WTC11 (cell line): ENCODE results near the gene PLLP. TPM values are rescaled to one million over a fixed set of nuclear protein-coding genes. Genes with fewer than 3 reads are reported as not detected.

Experiments used
- ATAC-seq: fragments of 200-7000 bp; cut with Tn5 transposase; 2 replicates; pipeline ENCODE4 v1.10.0; 2021; ENCODE audit warnings: mild to moderate bottlenecking, moderate library complexity
- Bru-seq: library from RNA; stranded (reverse); fragments of 400-500 nt; gene quantifications from one replicate; lab custom pipeline; 2021; lab: Mats Ljungman, UMichigan
- CTCF ChIA-PET: fragments of 300-600 bp; sonication (Branson Sonifier 250); formaldehyde crosslinking; loops from one replicate; lab custom pipeline; 2021; ENCODE audit warnings: antibody characterized with exemption; lab: Charles Lee
- POLR2A ChIA-PET: fragments of 350-600 bp; sonication (Branson Sonifier 250); formaldehyde crosslinking; loops from one replicate; lab custom pipeline; 2021; ENCODE audit warnings: antibody characterized with exemption; lab: Charles Lee
- DNase-seq: peaks from one replicate; pipeline ENCODE4 v3.0.0; 2021; ENCODE audit warnings: low spot score
- H3K27ac Mint-ChIP-seq: 2 replicates; pipeline ENCODE4 v1.8.0; 2021; ENCODE audit warnings: mixed read lengths
- H3K27me3 Mint-ChIP-seq: 2 replicates; pipeline ENCODE4 v1.8.0; 2021; ENCODE audit warnings: low read depth, mild to moderate bottlenecking, moderate library complexity, mixed read lengths
- H3K36me3 Mint-ChIP-seq: 2 replicates; pipeline ENCODE4 v1.8.0; 2021; ENCODE audit warnings: mixed read lengths
- H3K4me1 Mint-ChIP-seq: 2 replicates; pipeline ENCODE4 v1.8.0; 2022; ENCODE audit warnings: mixed read lengths
- H3K4me3 Mint-ChIP-seq: 2 replicates; pipeline ENCODE4 v1.8.0; 2021; ENCODE audit warnings: mild to moderate bottlenecking, moderate library complexity, mixed read lengths
- H3K9me3 Mint-ChIP-seq: 2 replicates; pipeline ENCODE4 v1.8.0; 2021; ENCODE audit warnings: mixed read lengths
- ATF1 ChIP-seq: sonication (generic); formaldehyde crosslinking; IDR thresholded peaks from 2 replicates; pipeline ENCODE4 v1.8.1; 2023; ENCODE audit warnings: mild to moderate bottlenecking, moderate library complexity, missing genetic modification reagents
- ATF6 ChIP-seq: sonication (generic); formaldehyde crosslinking; IDR thresholded peaks from 2 replicates; pipeline ENCODE4 v1.8.1; 2023; ENCODE audit warnings: mild to moderate bottlenecking, missing genetic modification reagents
- CREB1 ChIP-seq: sonication (generic); formaldehyde crosslinking; IDR thresholded peaks from 2 replicates; pipeline ENCODE4 v1.8.0; 2023; ENCODE audit warnings: mild to moderate bottlenecking, missing genetic modification reagents
- CTCF ChIP-seq: fragments of 200-600 bp; IDR thresholded peaks from 2 replicates; pipeline ENCODE4 v1.8.0; 2022; ENCODE audit warnings: antibody characterized with exemption
- EMX1 ChIP-seq: fragments of 250-450 bp; sonication (Bioruptor Pico); IDR thresholded peaks from 2 replicates; pipeline ENCODE4 v1.8.0; 2021; ENCODE audit warnings: mild to moderate bottlenecking
- ESRRA ChIP-seq: sonication (generic); formaldehyde crosslinking; IDR thresholded peaks from 2 replicates; pipeline ENCODE4 v1.8.1; 2022; ENCODE audit warnings: mild to moderate bottlenecking, missing genetic modification reagents, borderline replicate concordance
- FOXP4 ChIP-seq: sonication (generic); formaldehyde crosslinking; IDR thresholded peaks from 2 replicates; pipeline ENCODE4 v1.8.0; 2022; ENCODE audit warnings: mild to moderate bottlenecking, missing genetic modification reagents
- HMGA2 ChIP-seq: fragments of 250-450 bp; sonication (Bioruptor Pico); IDR thresholded peaks from 2 replicates; pipeline ENCODE4 v1.4.0; 2021; ENCODE audit warnings: mild to moderate bottlenecking, moderate library complexity
- KAT7 ChIP-seq: sonication (generic); formaldehyde crosslinking; IDR thresholded peaks from 2 replicates; pipeline ENCODE4 v1.8.1; 2023; ENCODE audit warnings: missing genetic modification reagents, mild to moderate bottlenecking, borderline replicate concordance
- MLX ChIP-seq: sonication (generic); formaldehyde crosslinking; IDR thresholded peaks from 2 replicates; pipeline ENCODE4 v1.8.1; 2023; ENCODE audit warnings: mild to moderate bottlenecking, missing genetic modification reagents, moderate library complexity
- MYBL2 ChIP-seq: sonication (generic); formaldehyde crosslinking; IDR thresholded peaks from 2 replicates; pipeline ENCODE4 v1.8.1; 2023; ENCODE audit warnings: mild to moderate bottlenecking, moderate library complexity, missing genetic modification reagents
- NFE2L1 ChIP-seq: sonication (generic); formaldehyde crosslinking; IDR thresholded peaks from 2 replicates; pipeline ENCODE4 v1.8.1; 2023; ENCODE audit warnings: missing genetic modification reagents
- NFYB ChIP-seq: sonication (generic); formaldehyde crosslinking; conservative IDR thresholded peaks from 2 replicates; pipeline ENCODE4 v1.8.0; 2022; ENCODE audit warnings: low read depth, missing genetic modification reagents
- NR1H2 ChIP-seq: sonication (generic); formaldehyde crosslinking; IDR thresholded peaks from 2 replicates; pipeline ENCODE4 v1.9.0; 2021; ENCODE audit warnings: mild to moderate bottlenecking, moderate library complexity, missing genetic modification reagents
- NR3C1 ChIP-seq: sonication (generic); formaldehyde crosslinking; conservative IDR thresholded peaks from 2 replicates; pipeline ENCODE4 v1.8.1; 2023; ENCODE audit warnings: low read depth, mild to moderate bottlenecking, missing genetic modification reagents
- PRRX2 ChIP-seq: fragments of 250-450 bp; sonication (Bioruptor Pico); IDR thresholded peaks from 2 replicates; pipeline ENCODE4 v1.8.0; 2021; ENCODE audit warnings: mild to moderate bottlenecking
- SMAD3 ChIP-seq: sonication (generic); formaldehyde crosslinking; IDR thresholded peaks from 2 replicates; pipeline ENCODE4 v1.8.0; 2022; ENCODE audit warnings: missing genetic modification reagents, mild to moderate bottlenecking, borderline replicate concordance
- ZBTB43 ChIP-seq: sonication (generic); formaldehyde crosslinking; IDR thresholded peaks from 2 replicates; pipeline ENCODE4 v1.8.1; 2023; ENCODE audit warnings: mild to moderate bottlenecking, missing genetic modification reagents
- ZNF219 ChIP-seq: sonication (generic); formaldehyde crosslinking; IDR thresholded peaks from 2 replicates; pipeline ENCODE4 v1.8.0; 2023; ENCODE audit warnings: missing genetic modification reagents, mild to moderate bottlenecking, borderline replicate concordance
- ZNF423 ChIP-seq: fragments of 250-450 bp; sonication (Bioruptor Pico); IDR thresholded peaks from 2 replicates; pipeline ENCODE4 v2.1.2; 2022; ENCODE audit warnings: mild to moderate bottlenecking, moderate library complexity
- long read RNA-seq, 3 experiments: library from RNA in 1 of 3; library from capped mRNA in 1 of 3; library from polyadenylated mRNA in 1 of 3; unstranded in 2 of 3; stranded (forward) in 1 of 3; transcript quantifications; one replicate each; pipeline ENCODE4 v2.0.0, GENCODE V29; 2021
- total RNA-seq: library from RNA; stranded (reverse); gene quantifications from 3 replicates; pipeline ENCODE4 v1.2.3, GENCODE V29; 2021
- TF ChIP-seq, protein P1 (sequence below): sonication (generic); formaldehyde crosslinking; IDR thresholded peaks from 2 replicates; pipeline ENCODE4 v1.8.0; 2023; ENCODE audit warnings: missing genetic modification reagents
- TF ChIP-seq, protein P2 (sequence below): fragments of 250-450 bp; sonication (Bioruptor Pico); IDR thresholded peaks from 2 replicates; pipeline ENCODE4 v1.9.0; 2021; ENCODE audit warnings: mild to moderate bottlenecking, borderline replicate concordance

PLLP gene, protein sequence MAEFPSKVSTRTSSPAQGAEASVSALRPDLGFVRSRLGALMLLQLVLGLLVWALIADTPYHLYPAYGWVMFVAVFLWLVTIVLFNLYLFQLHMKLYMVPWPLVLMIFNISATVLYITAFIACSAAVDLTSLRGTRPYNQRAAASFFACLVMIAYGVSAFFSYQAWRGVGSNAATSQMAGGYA
- total RNA-seq, result 2.8 to 3.4 TPM (median 3.2 TPM) in 3 replicates
- Bru-seq, nascent RNA, result percentile 29 among the genes with signal in this experiment
- long read RNA-seq, experiment 1, transcript PLLP-201 (4 exons, 1,512 nt), result major isoform, 8 of 10 reads
- long read RNA-seq, experiment 1, partial matches to known transcripts, result 0 of 10 reads
- long read RNA-seq, experiment 1, other reads (novel, unspliced or antisense), result 1 of 10 reads
- long read RNA-seq, experiment 2, transcript PLLP-201 (4 exons, 1,512 nt), result major isoform, 5 of 6 reads
- long read RNA-seq, experiment 2, partial matches to known transcripts, result 0 of 6 reads
- long read RNA-seq, experiment 2, other reads (novel, unspliced or antisense), result 1 of 6 reads
- long read RNA-seq, experiment 3, result 0 reads

GRCh38 chr16:57284209-57284951 lies at the start of gene PLLP:
PLLP (minus strand) TSS chr16:57284672; CDS start chr16:57284540, 132 bp downstream.
- POLR2A ChIA-PET, result no interaction called here
- H3K36me3 Mint-ChIP-seq, result no peaks in the 10 kb centered on the region
- peak within 1 kb of the TSS; percentile 87 for H3K4me3 Mint-ChIP-seq
- no peak within 1 kb of the TSS for H3K27ac Mint-ChIP-seq
- CTCF ChIA-PET, result interaction anchor here (1.1 to 2.7 kb wide), 3 partner anchors 39 to 192 kb away, joined by 3 to 7 read pairs (median 4); partner anchors contain the start of genes ARL2BP and CPNE2
- no peaks in the 10 kb centered on the region for H3K9me3 Mint-ChIP-seq
- peaks cover 44% of the 10 kb centered on the region for H3K27me3 Mint-ChIP-seq
- peaks cover 8% of the 10 kb centered on the region for H3K4me1 Mint-ChIP-seq
- peak; percentile 51 for ATAC-seq
- DNase-seq, result peak; percentile 53
- no peak for TF ChIP-seq PRRX2
- TF ChIP-seq NFYB (CRISPR knock-in tag), result peak; percentile 28; the same call in 1 of the 2 replicates
- peak; percentile 95 for TF ChIP-seq ZBTB43 (CRISPR knock-in tag)
- TF ChIP-seq MLX (CRISPR knock-in tag), result peak; percentile 86
- TF ChIP-seq, protein P1, sequence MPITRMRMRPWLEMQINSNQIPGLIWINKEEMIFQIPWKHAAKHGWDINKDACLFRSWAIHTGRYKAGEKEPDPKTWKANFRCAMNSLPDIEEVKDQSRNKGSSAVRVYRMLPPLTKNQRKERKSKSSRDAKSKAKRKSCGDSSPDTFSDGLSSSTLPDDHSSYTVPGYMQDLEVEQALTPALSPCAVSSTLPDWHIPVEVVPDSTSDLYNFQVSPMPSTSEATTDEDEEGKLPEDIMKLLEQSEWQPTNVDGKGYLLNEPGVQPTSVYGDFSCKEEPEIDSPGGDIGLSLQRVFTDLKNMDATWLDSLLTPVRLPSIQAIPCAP (CRISPR knock-in tag), result peak; percentile 93
- TF ChIP-seq NR1H2 (CRISPR knock-in tag), result 0 out of 2 replicates have a peak, but pooled peaks have one; percentile 54
- 0 out of 2 replicates have a peak, but pooled peaks have one; percentile 37 for TF ChIP-seq NR3C1 (CRISPR knock-in tag)
- no peak for TF ChIP-seq EMX1 (CRISPR knock-in tag)
- TF ChIP-seq NFE2L1 (CRISPR knock-in tag), result peak; percentile 94
- peak; percentile 91; the same call in 1 of the 2 replicates for TF ChIP-seq MYBL2 (CRISPR knock-in tag)
- peak; percentile 90 for TF ChIP-seq CREB1 (CRISPR knock-in tag)
- TF ChIP-seq ATF6 (CRISPR knock-in tag), result no peak
- no peak for TF ChIP-seq KAT7 (CRISPR knock-in tag)
- no peak for TF ChIP-seq HMGA2 (CRISPR knock-in tag)
- TF ChIP-seq, protein P2, sequence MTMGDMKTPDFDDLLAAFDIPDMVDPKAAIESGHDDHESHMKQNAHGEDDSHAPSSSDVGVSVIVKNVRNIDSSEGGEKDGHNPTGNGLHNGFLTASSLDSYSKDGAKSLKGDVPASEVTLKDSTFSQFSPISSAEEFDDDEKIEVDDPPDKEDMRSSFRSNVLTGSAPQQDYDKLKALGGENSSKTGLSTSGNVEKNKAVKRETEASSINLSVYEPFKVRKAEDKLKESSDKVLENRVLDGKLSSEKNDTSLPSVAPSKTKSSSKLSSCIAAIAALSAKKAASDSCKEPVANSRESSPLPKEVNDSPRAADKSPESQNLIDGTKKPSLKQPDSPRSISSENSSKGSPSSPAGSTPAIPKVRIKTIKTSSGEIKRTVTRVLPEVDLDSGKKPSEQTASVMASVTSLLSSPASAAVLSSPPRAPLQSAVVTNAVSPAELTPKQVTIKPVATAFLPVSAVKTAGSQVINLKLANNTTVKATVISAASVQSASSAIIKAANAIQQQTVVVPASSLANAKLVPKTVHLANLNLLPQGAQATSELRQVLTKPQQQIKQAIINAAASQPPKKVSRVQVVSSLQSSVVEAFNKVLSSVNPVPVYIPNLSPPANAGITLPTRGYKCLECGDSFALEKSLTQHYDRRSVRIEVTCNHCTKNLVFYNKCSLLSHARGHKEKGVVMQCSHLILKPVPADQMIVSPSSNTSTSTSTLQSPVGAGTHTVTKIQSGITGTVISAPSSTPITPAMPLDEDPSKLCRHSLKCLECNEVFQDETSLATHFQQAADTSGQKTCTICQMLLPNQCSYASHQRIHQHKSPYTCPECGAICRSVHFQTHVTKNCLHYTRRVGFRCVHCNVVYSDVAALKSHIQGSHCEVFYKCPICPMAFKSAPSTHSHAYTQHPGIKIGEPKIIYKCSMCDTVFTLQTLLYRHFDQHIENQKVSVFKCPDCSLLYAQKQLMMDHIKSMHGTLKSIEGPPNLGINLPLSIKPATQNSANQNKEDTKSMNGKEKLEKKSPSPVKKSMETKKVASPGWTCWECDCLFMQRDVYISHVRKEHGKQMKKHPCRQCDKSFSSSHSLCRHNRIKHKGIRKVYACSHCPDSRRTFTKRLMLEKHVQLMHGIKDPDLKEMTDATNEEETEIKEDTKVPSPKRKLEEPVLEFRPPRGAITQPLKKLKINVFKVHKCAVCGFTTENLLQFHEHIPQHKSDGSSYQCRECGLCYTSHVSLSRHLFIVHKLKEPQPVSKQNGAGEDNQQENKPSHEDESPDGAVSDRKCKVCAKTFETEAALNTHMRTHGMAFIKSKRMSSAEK (CRISPR knock-in tag), result no peak
- TF ChIP-seq ZNF423 (CRISPR knock-in tag), result peak; percentile 26; the same call in 1 of the 2 replicates
- peak; percentile 90; the same call in 1 of the 2 replicates for TF ChIP-seq ATF1 (CRISPR knock-in tag)
- no peak for TF ChIP-seq CTCF
- TF ChIP-seq FOXP4 (CRISPR knock-in tag), result peak; percentile 96; the same call in 1 of the 2 replicates
- TF ChIP-seq ESRRA (CRISPR knock-in tag), result peak; percentile 75; the same call in 1 of the 2 replicates
- TF ChIP-seq ZNF219 (CRISPR knock-in tag), result peak; percentile 83; the same call in 1 of the 2 replicates
- peak; percentile 60; the same call in 1 of the 2 replicates for TF ChIP-seq SMAD3
